BJ (cell line): ENCODE data around the gene PHF14. TPM values are rescaled to one million over a fixed set of nuclear protein-coding genes. Genes with fewer than 3 reads are reported as not detected.

Source experiments
- CTCF ChIA-PET: fragments of 350-600 bp; formaldehyde crosslinking; extraction: SDS; loops from one replicate; lab custom pipeline; 2021; ENCODE audit warnings: antibody characterized with exemption, inconsistent platforms; lab: Yijun Ruan, JAX
- POLR2A ChIA-PET: fragments of 300-600 bp; sonication (Branson Sonifier 250); formaldehyde crosslinking; extraction: SDS; loops from one replicate; lab custom pipeline; 2021; ENCODE audit warnings: antibody characterized with exemption; lab: Charles Lee
- DNase-seq: peaks from one replicate; pipeline ENCODE4 v3.0.0-alpha.2; 2011; ENCODE audit warnings: low read depth
- H3K27me3 ChIP-seq: 2 replicates; pipeline ENCODE4 v1.6.0; 2011; ENCODE audit warnings: low read length; ENCODE audit not compliant: control insufficient read depth, insufficient read depth
- H3K36me3 ChIP-seq: 2 replicates; pipeline ENCODE4 v1.5.1; 2011; ENCODE audit warnings: low read length; ENCODE audit not compliant: control insufficient read depth, insufficient read depth
- H3K4me3 ChIP-seq: 2 replicates; pipeline ENCODE4 v1.5.1; 2011; ENCODE audit warnings: low read depth, mild to moderate bottlenecking, control low read depth, low read length
- CTCF ChIP-seq: IDR thresholded peaks from 2 replicates; pipeline ENCODE4 v1.5.1; 2011; ENCODE audit warnings: low read depth, mild to moderate bottlenecking, control low read depth, inconsistent platforms, low read length, moderate library complexity; ENCODE audit not compliant: insufficient read depth
- polyA plus RNA-seq: library from polyadenylated mRNA; depleted of rRNA; stranded (reverse); fragments of >200 nt; gene quantifications from 2 replicates; pipeline ENCODE4 v1.2.3, GENCODE V29; 2011

Gene PHF14
- polyA plus RNA-seq, 1 experiment: 6.5 TPM

GRCh38 chr7:11195502-11195901, 221.8 kb downstream of the PHF14 start:
- TF ChIP-seq CTCF: no peak

GRCh38 chr7:11196143-11196542, 222.5 kb downstream of the PHF14 start:
- CTCF ChIA-PET: interaction anchor here (1.5 kb wide), 1 partner anchor 16 kb away, joined by 5 read pairs; no protein-coding TSS in a partner anchor
- no peak for TF ChIP-seq CTCF
- DNase-seq: no peak
- POLR2A ChIA-PET: no interaction called here
- H3K36me3 ChIP-seq: no peaks in the 10 kb centered on the region
- no peaks in the 10 kb centered on the region for H3K27me3 ChIP-seq
- H3K4me3 ChIP-seq: no peak overlapping the region

More at GRCh38 chr7:11195502-11195901, 221.8 kb downstream of the PHF14 start:
- H3K27me3 ChIP-seq: no peaks in the 10 kb centered on the region
- ChIA-PET POLR2A (no interaction called here), CTCF (interaction anchor here (1.5 kb wide), 1 partner anchor 17 kb away, joined by 5 read pairs; no protein-coding TSS in a partner anchor)
- H3K36me3 ChIP-seq: no peaks in the 10 kb centered on the region
- H3K4me3 ChIP-seq: no peak overlapping the region
- DNase-seq: no peak

DNA sequence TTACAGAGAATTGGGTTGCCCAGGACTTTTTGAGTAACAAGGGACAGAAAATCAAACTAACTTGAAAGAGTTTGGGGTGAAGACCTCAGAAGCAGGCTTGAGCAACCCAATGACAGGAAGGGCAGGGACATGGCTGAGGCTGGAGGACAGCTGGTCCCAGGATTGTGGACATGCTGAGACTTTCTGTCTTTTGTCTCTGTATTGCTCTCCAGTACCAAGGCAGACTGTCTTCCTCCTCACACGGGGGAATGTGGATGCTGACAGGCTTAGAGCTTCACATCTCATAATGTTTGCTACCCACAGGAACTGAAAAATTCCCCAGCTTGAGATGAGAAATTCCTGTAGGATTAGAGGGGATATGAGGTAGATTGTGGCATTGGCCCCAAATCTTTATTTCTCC, 229.6 kb downstream of the PHF14 start:
- no peaks in the 10 kb centered on the region for H3K27me3 ChIP-seq
- no peaks in the 10 kb centered on the region for H3K36me3 ChIP-seq
- H3K4me3 ChIP-seq: no peak overlapping the region
- ChIA-PET POLR2A (no interaction called here), CTCF (interaction anchor here (1.5 kb wide), 1 partner anchor 9 kb away, joined by 10 read pairs; no protein-coding TSS in a partner anchor)
- no peak for DNase-seq
- no peak for TF ChIP-seq CTCF

DNA sequence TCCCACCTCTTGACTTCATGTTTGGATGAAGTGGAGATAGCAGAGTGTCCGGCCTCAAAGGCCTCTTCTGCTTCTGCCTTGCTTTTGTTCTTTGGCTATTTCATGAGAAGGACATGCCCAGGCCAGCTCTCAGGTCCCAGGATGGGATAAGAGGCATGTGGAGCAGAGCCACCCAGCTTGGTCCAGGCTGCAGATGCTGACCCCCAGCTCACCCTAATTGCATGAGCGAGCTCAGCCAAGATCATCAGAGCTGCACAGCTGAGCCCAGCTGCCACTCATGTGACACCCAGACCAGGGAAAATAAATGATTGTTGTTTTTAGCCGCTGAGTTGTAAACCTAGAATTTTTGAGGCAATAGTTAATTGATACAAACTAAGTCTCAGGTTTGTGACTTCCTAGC, 230.0 kb downstream of the PHF14 start:
- Histone ChIP-seq H3K27me3 (no peaks in the 10 kb centered on the region), H3K4me3 (no peak overlapping the region), H3K36me3 (no peaks in the 10 kb centered on the region)
- ChIA-PET POLR2A (no interaction called here), CTCF (interaction anchor here (1.5 kb wide), 1 partner anchor 8 kb away, joined by 10 read pairs; no protein-coding TSS in a partner anchor)
- DNase-seq: no peak
- TF ChIP-seq CTCF: no peak

DNA sequence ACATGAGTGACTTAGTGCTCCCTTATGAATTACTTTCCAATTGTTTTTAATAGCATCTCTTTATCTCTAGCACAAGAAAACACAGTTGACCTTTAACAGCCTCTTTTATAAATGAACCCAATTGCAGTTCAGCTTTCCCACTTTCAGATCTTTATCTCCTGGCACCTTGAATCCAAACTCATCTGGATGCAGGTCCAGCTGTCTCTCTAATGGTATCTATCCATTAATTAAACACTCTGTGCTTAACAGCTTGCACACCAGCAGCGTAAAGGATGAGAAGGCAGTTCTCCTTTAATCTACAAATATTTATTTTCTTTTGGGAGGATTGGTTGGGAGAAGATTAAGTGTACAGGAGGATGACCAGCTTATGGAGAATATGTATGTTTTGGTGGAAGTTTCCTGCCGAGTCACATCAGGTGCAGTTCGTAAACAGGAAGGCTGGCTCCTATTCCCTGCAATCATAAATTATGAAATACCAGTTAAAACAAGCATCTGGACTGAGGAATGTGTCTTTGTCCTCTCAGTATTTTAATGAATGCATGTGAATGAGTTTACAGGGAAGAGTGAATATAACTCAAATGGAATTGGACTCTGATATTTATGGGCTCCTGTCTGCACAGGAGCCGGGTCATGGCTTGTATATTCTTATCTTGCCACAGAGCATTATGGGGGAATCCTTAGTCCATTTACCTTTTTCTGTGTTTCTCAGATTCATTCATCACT, 232.7 kb downstream of the PHF14 start:
- CTCF ChIA-PET: interaction anchor here (0.8 to 1.3 kb wide), 2 partner anchors 15 to 139 kb away, joined by 3 to 4 read pairs; no protein-coding TSS in a partner anchor
- no peak for TF ChIP-seq CTCF
- H3K36me3 ChIP-seq: no peaks in the 10 kb centered on the region
- no peaks in the 10 kb centered on the region for H3K27me3 ChIP-seq
- POLR2A ChIA-PET: no interaction called here
- no peak for DNase-seq
- no peak overlapping the region for H3K4me3 ChIP-seq
